Erythroblast (primary cell): ENCODE results near the gene SDF4.

Experiments
- GATA1 ChIP-seq: IDR thresholded peaks from 2 replicates; pipeline ENCODE4 v1.6.1; 2011; ENCODE audit warnings: low read depth, mild to moderate bottlenecking, control low read depth, low read length, moderate library complexity
- POLR2A ChIP-seq: IDR thresholded peaks from 2 replicates; pipeline ENCODE4 v1.6.1; 2011; ENCODE audit warnings: mild to moderate bottlenecking, low read length

DNA sequence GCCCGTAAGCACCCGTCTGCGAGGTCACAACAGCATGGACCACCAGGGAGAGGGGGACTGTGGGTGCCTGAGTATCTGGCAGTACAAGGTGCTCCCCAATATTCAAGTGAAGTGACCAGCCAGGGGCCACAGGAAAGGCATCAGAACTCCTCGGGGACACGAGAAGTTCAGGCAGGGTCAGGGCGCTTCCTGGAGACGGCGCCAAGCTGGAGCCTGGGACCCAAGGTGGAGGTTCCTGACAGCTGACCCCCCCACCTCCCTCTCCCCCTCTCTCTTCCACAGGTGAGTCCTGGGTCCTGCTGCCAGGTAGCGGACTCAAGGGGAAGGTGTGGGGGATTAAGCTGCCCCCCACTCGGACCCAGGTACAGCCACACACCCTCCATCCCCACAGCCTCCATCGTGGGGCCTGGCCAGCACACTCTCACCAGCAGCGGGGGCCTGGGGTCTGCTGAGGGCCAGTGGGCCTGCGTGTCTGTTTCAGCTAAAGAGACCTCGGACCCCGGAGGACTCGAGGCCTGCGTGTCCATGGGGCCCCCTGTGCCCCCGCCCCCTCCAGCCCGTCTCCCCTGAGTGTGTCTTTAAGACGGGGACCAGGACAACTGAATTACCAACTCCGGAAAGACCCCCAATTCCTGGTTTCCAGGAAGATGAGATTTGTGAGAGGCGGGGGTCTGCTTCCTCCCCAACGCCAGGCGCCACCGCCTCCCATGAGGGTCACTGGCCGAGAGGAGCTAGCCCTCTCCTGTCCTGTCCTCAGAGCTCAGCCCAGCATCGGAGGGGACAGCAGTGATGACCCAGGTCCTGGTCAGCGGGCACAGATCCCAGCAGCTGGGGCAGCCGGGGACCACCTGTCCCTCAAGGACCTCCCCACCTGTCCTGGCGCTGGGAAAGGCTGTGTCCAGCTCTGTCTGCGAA, 31.6 kb downstream of the SDF4 start:
- TF ChIP-seq POLR2A, result no peak
- no peak for TF ChIP-seq GATA1
